Mesendoderm (in vitro differentiated cells): Measurements from ENCODE around the gene SART3.

Experiments used
- DNase-seq: peaks from one replicate; pipeline ENCODE4 v3.0.0; 2013
- H2AK5ac ChIP-seq: 2 replicates; pipeline ENCODE4 v1.6.1; 2013; ENCODE audit warnings: low read length, inconsistent platforms
- H2BK120ac ChIP-seq: 2 replicates; pipeline ENCODE4 v1.6.1; 2013; ENCODE audit warnings: low read depth, mild to moderate bottlenecking, low read length, moderate library complexity, mixed read lengths
- H2BK15ac ChIP-seq: replicated peaks from 2 replicates; pipeline ENCODE4 v1.6.1; 2013; ENCODE audit warnings: low read depth, mild to moderate bottlenecking, moderate library complexity
- H2BK5ac ChIP-seq: 2 replicates; pipeline ENCODE4 v1.6.1; 2013; ENCODE audit warnings: low read length, inconsistent platforms
- H3K18ac ChIP-seq: 2 replicates; pipeline ENCODE4 v1.6.1; 2013; ENCODE audit warnings: mild to moderate bottlenecking, low read length, mixed read lengths
- H3K23ac ChIP-seq: one replicate; pipeline ENCODE4 v1.6.1; 2013; ENCODE audit warnings: low read length
- H3K27ac ChIP-seq: 2 replicates; pipeline ENCODE4 v1.5.1; 2013; ENCODE audit warnings: low read depth, mild to moderate bottlenecking, inconsistent platforms, low read length, moderate library complexity
- H3K27me3 ChIP-seq: 2 replicates; pipeline ENCODE4 v1.6.1; 2013; ENCODE audit warnings: low read length, control low read depth, mild to moderate bottlenecking, inconsistent platforms; ENCODE audit not compliant: insufficient read depth, poor library complexity
- H3K36me3 ChIP-seq: 2 replicates; pipeline ENCODE4 v1.6.1; 2013; ENCODE audit warnings: low read length, inconsistent platforms; ENCODE audit not compliant: control insufficient read depth, insufficient read depth
- H3K4ac ChIP-seq: one replicate; pipeline ENCODE4 v1.6.1; 2013; ENCODE audit warnings: low read depth, mild to moderate bottlenecking, low read length, moderate library complexity
- H3K4me1 ChIP-seq: 2 replicates; pipeline ENCODE4 v1.6.1; 2013; ENCODE audit warnings: low read depth, low read length, inconsistent platforms; ENCODE audit not compliant: control insufficient read depth
- H3K4me2 ChIP-seq: 2 replicates; pipeline ENCODE4 v1.6.1; 2013; ENCODE audit warnings: low read length
- H3K4me3 ChIP-seq: 2 replicates; pipeline ENCODE4 v1.5.1; 2013; ENCODE audit warnings: mild to moderate bottlenecking, low read length
- H3K56ac ChIP-seq: one replicate; pipeline ENCODE4 v1.6.1; 2013; ENCODE audit warnings: low read length
- H3K79me1 ChIP-seq: 2 replicates; pipeline ENCODE4 v1.6.1; 2013; ENCODE audit warnings: low read length, inconsistent platforms
- H3K79me2 ChIP-seq: 2 replicates; pipeline ENCODE4 v1.6.1; 2013; ENCODE audit warnings: mild to moderate bottlenecking, low read length; ENCODE audit not compliant: control insufficient read depth, insufficient read depth
- H3K9ac ChIP-seq: 2 replicates; pipeline ENCODE4 v1.6.1; 2013; ENCODE audit warnings: low read length, inconsistent platforms
- H4K5ac ChIP-seq: one replicate; pipeline ENCODE4 v1.6.1; 2013; ENCODE audit warnings: low read length
- H4K8ac ChIP-seq: one replicate; pipeline ENCODE4 v1.6.1; 2013; ENCODE audit warnings: low read depth, mild to moderate bottlenecking, control low read depth, low read length, moderate library complexity
- WGBS: extraction: QIAGEN DNeasy Blood & Tissue Kit; methylation state at CpG from one replicate; pipeline ENCODE4 v1.1.7; 2013; ENCODE audit warnings: low lambda C conversion rate, missing lambda C conversion rate; ENCODE audit not compliant: insufficient coverage; ENCODE audit errors: extremely low coverage; 5-methylcytosine and 5-hydroxymethylcytosine counted together

Gene SART3

GRCh38 chr12:108523365-108523764 is 37.6 kb downstream of the SART3 start:
- Histone ChIP-seq H3K9ac (no peak overlapping the region), H2BK5ac (no peak overlapping the region), H3K4me2 (no peak overlapping the region), H2BK120ac (no peak overlapping the region), H3K79me1 (peaks cover 4% of the 10 kb centered on the region), H2BK15ac (no peak overlapping the region), H4K8ac (no peak overlapping the region), H3K27me3 (no peaks in the 10 kb centered on the region), H3K4me3 (no peak overlapping the region), H2AK5ac (no peak overlapping the region), H3K23ac (no peak overlapping the region), H3K56ac (no peak overlapping the region), H3K79me2 (no peaks in the 10 kb centered on the region), H3K27ac (no peak overlapping the region), H4K5ac (no peak overlapping the region), H3K18ac (no peak overlapping the region), H3K4me1 (no peaks in the 10 kb centered on the region), H3K4ac (no peak overlapping the region), H3K36me3 (peaks cover 30% of the 10 kb centered on the region)
- DNase-seq, result no peak
- WGBS, result no CpG with 5 or more reads among the region's 14 CpGs

GRCh38 chr12:108519558-108519957 is 41.4 kb downstream of the SART3 start:
- Histone ChIP-seq H4K5ac (no peak overlapping the region), H3K4me2 (no peak overlapping the region), H3K56ac (no peak overlapping the region), H3K79me2 (no peaks in the 10 kb centered on the region), H3K4me1 (no peaks in the 10 kb centered on the region), H2BK5ac (no peak overlapping the region), H2BK120ac (no peak overlapping the region), H2BK15ac (no peak overlapping the region), H3K79me1 (peaks cover 7% of the 10 kb centered on the region), H3K27me3 (no peaks in the 10 kb centered on the region), H3K9ac (no peak overlapping the region), H3K23ac (no peak overlapping the region), H3K4me3 (no peak overlapping the region), H3K4ac (no peak overlapping the region), H3K27ac (no peak overlapping the region), H3K18ac (no peak overlapping the region), H3K36me3 (peaks cover 18% of the 10 kb centered on the region), H4K8ac (no peak overlapping the region), H2AK5ac (no peak overlapping the region)
- DNase-seq, result peak; percentile 65
- WGBS, result no CpG with 5 or more reads among the region's 4 CpGs

GRCh38 chr12:108518716-108519496 is 42.1 kb downstream of the SART3 start:
- Histone ChIP-seq H3K27ac (no peak overlapping the region), H3K4ac (no peak overlapping the region), H3K36me3 (peaks cover 14% of the 10 kb centered on the region), H4K5ac (no peak overlapping the region), H3K56ac (no peak overlapping the region), H3K79me2 (no peaks in the 10 kb centered on the region), H2AK5ac (no peak overlapping the region), H3K4me3 (no peak overlapping the region), H3K27me3 (no peaks in the 10 kb centered on the region), H3K4me2 (no peak overlapping the region), H3K4me1 (no peaks in the 10 kb centered on the region), H4K8ac (no peak overlapping the region), H2BK120ac (no peak overlapping the region), H3K79me1 (peaks cover 7% of the 10 kb centered on the region), H3K18ac (no peak overlapping the region), H2BK15ac (no peak overlapping the region), H2BK5ac (no peak overlapping the region), H3K9ac (no peak overlapping the region), H3K23ac (no peak overlapping the region)
- no CpG with 5 or more reads among the region's 39 CpGs for WGBS
- no peak for DNase-seq

DNA sequence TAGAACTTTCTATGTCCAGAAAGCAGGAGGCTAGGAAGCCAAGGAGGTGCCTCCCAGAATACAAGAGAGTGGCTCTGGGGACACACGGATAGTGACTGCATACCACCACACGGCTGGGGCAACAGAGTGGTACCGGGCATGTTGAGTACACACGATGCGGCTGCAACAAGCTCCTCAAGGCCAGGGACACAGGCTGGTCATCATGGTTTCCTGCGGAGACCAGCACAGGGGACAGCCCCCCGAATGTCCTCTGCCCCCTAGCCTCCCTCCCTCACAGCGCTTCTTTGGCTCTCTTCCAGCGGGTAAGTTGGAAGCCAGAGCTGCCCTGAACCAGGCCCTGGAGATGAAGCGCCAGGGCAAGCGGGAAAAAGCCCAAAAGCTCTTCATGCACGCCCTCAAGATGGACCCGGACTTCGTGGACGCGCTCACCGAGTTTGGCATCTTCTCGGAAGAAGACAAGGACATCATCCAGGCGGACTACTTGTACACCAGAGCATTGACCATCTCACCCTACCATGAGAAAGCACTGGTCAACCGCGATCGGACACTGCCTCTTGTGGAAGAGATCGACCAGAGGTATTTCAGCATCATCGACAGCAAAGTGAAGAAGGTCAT is 42.8 kb downstream of the SART3 start:
- Histone ChIP-seq H3K4me2 (no peak overlapping the region), H2BK15ac (no peak overlapping the region), H3K79me2 (no peaks in the 10 kb centered on the region), H3K9ac (no peak overlapping the region), H2AK5ac (no peak overlapping the region), H3K27ac (no peak overlapping the region), H3K79me1 (peaks cover 7% of the 10 kb centered on the region), H3K4me3 (no peak overlapping the region), H3K27me3 (no peaks in the 10 kb centered on the region), H3K36me3 (peaks cover 14% of the 10 kb centered on the region), H3K56ac (no peak overlapping the region), H2BK120ac (no peak overlapping the region), H2BK5ac (no peak overlapping the region), H3K4me1 (no peaks in the 10 kb centered on the region), H4K5ac (no peak overlapping the region), H3K4ac (no peak overlapping the region), H4K8ac (no peak overlapping the region), H3K23ac (no peak overlapping the region), H3K18ac (no peak overlapping the region)
- no CpG with 5 or more reads among the region's 24 CpGs for WGBS
- no peak for DNase-seq

GRCh38 chr12:108517288-108518100 is 43.5 kb downstream of the SART3 start:
- no peaks in the 10 kb centered on the region for H3K79me2 ChIP-seq
- H3K27me3 ChIP-seq, result no peaks in the 10 kb centered on the region
- no peak overlapping the region for H3K18ac ChIP-seq
- no peak overlapping the region for H2BK5ac ChIP-seq
- H2BK15ac ChIP-seq, result no peak overlapping the region
- peaks cover 14% of the 10 kb centered on the region for H3K36me3 ChIP-seq
- H3K4me3 ChIP-seq, result no peak overlapping the region
- H3K23ac ChIP-seq, result no peak overlapping the region
- WGBS, result no CpG with 5 or more reads among the region's 12 CpGs
- H3K27ac ChIP-seq, result no peak overlapping the region
- no peak overlapping the region for H4K8ac ChIP-seq
- H3K4ac ChIP-seq, result no peak overlapping the region
- H3K4me1 ChIP-seq, result no peaks in the 10 kb centered on the region
- H4K5ac ChIP-seq, result no peak overlapping the region
- peaks cover 7% of the 10 kb centered on the region for H3K79me1 ChIP-seq
- H3K4me2 ChIP-seq, result no peak overlapping the region
- H2BK120ac ChIP-seq, result no peak overlapping the region
- peak; percentile 39 for DNase-seq
- H3K9ac ChIP-seq, result no peak overlapping the region
- no peak overlapping the region for H3K56ac ChIP-seq
- H2AK5ac ChIP-seq, result no peak overlapping the region
